Common myeloid progenitor, CD34-positive (primary cell): ENCODE results near the gene SPOPL.

Experiments
- CTCF ChIA-PET: fragments of 350-600 bp; sonication (Branson Sonifier 250); formaldehyde crosslinking; loops from one replicate; lab custom pipeline; 2021; ENCODE audit warnings: antibody characterized with exemption; lab: Charles Lee
- POLR2A ChIA-PET: fragments of 350-600 bp; sonication (Branson Sonifier 250); formaldehyde crosslinking; loops from one replicate; lab custom pipeline; 2021; ENCODE audit warnings: antibody characterized with exemption; lab: Charles Lee
- DNase-seq, 3 donors: peaks; one replicate each; pipeline versions ENCODE4 v3.0.0 to v3.0.0-alpha.2; 2013
- H3K27ac ChIP-seq, 2 experiments: 1 replicate in 1 of 2; 2 replicates in 1 of 2; pipeline ENCODE4 v1.7.0; 2013; ENCODE audit warnings: inconsistent platforms in 2 of 2, low read length in 2 of 2, mild to moderate bottlenecking in 2 of 2, low read depth in 1 of 2, moderate library complexity in 1 of 2; ENCODE audit not compliant: severe bottlenecking in 2 of 2, insufficient read depth in 1 of 2, poor library complexity in 1 of 2
- H3K27me3 ChIP-seq, 5 experiments: replicated peaks in 2 of 5; 1 replicate in 3 of 5; 2 replicates in 2 of 5; pipeline versions ENCODE4 v1.6.1 to v1.7.0; 2013; ENCODE audit warnings: low read length in 4 of 5, mild to moderate bottlenecking in 2 of 5, moderate library complexity in 2 of 5, inconsistent platforms in 1 of 5; ENCODE audit not compliant: insufficient read depth in 5 of 5, control insufficient read depth in 4 of 5
- H3K36me3 ChIP-seq, 4 experiments: 1 replicate in 2 of 4; 2 replicates in 2 of 4; pipeline versions ENCODE4 v1.6.1 to v1.7.0; 2013; ENCODE audit warnings: low read length in 3 of 4, control low read depth in 1 of 4, mild to moderate bottlenecking in 1 of 4; ENCODE audit not compliant: control insufficient read depth in 4 of 4, insufficient read depth in 4 of 4
- H3K4me1 ChIP-seq, 4 experiments: 1 replicate in 3 of 4; 2 replicates in 1 of 4; pipeline versions ENCODE4 v1.6.1 to v1.7.1; 2013; ENCODE audit warnings: low read length in 3 of 4, mild to moderate bottlenecking in 3 of 4, control low read depth in 1 of 4, inconsistent platforms in 1 of 4, moderate library complexity in 1 of 4; ENCODE audit not compliant: control insufficient read depth in 4 of 4, insufficient read depth in 4 of 4; ENCODE audit errors: control extremely low read depth in 1 of 4
- H3K4me3 ChIP-seq, 7 experiments: 1 replicate in 4 of 7; 2 replicates in 3 of 7; pipeline versions ENCODE4 v1.5.1 to v1.7.0; 2013; ENCODE audit warnings: mild to moderate bottlenecking in 7 of 7, low read length in 6 of 7, moderate library complexity in 6 of 7, inconsistent platforms in 2 of 7, low read depth in 2 of 7, control low read depth in 1 of 7; ENCODE audit not compliant: insufficient read depth in 4 of 7, control insufficient read depth in 1 of 7; ENCODE audit errors: extremely low read depth in 1 of 7
- H3K9me3 ChIP-seq, 5 experiments: 1 replicate in 4 of 5; 2 replicates in 1 of 5; pipeline versions ENCODE4 v1.6.1 to v1.7.1; 2013; ENCODE audit warnings: low read length in 4 of 5, mild to moderate bottlenecking in 2 of 5, inconsistent platforms in 1 of 5, low read depth in 1 of 5, moderate library complexity in 1 of 5; ENCODE audit not compliant: control insufficient read depth in 4 of 5, insufficient read depth in 2 of 5; ENCODE audit errors: control extremely low read depth in 1 of 5
- WGBS: methylation state at CpG from one replicate; pipeline ENCODE4 v1.1.5; 2013; ENCODE audit not compliant: insufficient coverage; 5-methylcytosine and 5-hydroxymethylcytosine counted together

The SPOPL gene

DNA sequence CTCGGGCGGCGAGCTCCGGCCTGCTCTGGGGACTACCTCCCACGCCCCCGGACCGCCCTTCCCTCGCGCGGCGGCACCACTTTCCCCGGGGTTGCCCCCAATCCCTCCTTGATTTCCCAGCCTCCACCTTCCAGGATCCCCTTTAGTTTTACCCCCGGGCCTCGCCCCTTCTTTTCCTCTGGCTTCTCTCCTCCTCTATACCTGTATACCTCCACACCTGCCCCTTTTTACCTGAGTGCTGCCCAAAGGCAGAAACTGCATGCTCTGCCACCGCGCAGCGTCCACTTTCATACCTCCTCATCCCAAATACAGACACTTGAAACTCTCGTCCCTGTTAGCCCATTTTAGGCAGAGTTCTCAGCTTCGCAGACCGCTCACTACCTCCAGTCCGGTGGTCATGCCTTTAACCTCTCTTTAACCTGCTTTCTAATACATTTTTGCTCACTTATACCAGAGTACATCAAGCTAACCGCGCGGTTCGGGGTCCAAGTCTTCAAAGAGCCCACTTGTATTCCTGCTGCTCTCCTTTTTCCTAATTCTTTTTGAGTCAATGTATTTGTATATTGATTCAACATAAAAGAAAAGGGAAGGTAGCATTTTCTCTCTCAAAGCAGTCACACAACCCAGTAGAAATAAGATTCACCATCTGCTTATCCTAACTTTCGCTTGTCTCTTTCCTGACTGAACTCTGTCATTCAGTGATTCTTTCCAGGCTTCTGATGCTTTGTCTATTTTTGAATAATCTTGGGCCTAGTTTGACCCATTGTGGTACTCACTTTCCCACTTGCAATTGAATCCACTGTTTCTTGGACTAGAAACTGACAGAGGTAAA is 901 bp downstream of the SPOPL start:
- Histone ChIP-seq H3K4me1 (peaks cover 18 to 41% (median 31%) of the 10 kb centered on the region in 4 experiments), H3K36me3 (no peaks in the 10 kb centered on the region), H3K27ac (peak overlapping the region; percentile 66 to 90), H3K27me3 (no peaks in the 10 kb centered on the region), H3K9me3 (no peaks in the 10 kb centered on the region), H3K4me3 (peak overlapping the region; percentile 60 to 99 (median 95))
- WGBS: 0% methylated on average over 21 of the region's 26 CpGs
- POLR2A ChIA-PET: interaction anchor here (0.6 kb wide), 1 partner anchor 447 kb away, joined by 4 read pairs; no protein-coding TSS in a partner anchor
- DNase-seq: peak in 2 of 3 donors; percentile 17 to 34
- CTCF ChIA-PET: interaction anchor here (1.1 to 1.5 kb wide), 2 partner anchors 10 to 17 kb away, joined by 3 read pairs; no protein-coding TSS in a partner anchor

- H3K36me3 ChIP-seq: no peaks in the 10 kb centered on the region
- peak overlapping the region in 6 of 7 experiments; percentile 87 to 99 (median 96) for H3K4me3 ChIP-seq
- no peaks in the 10 kb centered on the region for H3K9me3 ChIP-seq
- WGBS: no CpG with 5 or more reads among the region's 2 CpGs
- H3K27me3 ChIP-seq: no peaks in the 10 kb centered on the region
- POLR2A ChIA-PET: interaction anchor here (0.7 kb wide), 1 partner anchor 15 kb away, joined by 3 read pairs; no protein-coding TSS in a partner anchor
- peak in 2 of 3 donors; percentile 56 to 69 for DNase-seq
- H3K4me1 ChIP-seq: peaks cover 18 to 41% (median 31%) of the 10 kb centered on the region in 4 experiments
- peak overlapping the region in 1 of 2 experiments; percentile 90 for H3K27ac ChIP-seq
- CTCF ChIA-PET: interaction anchor here (1.1 to 1.5 kb wide), 2 partner anchors 9 to 17 kb away, joined by 3 read pairs; no protein-coding TSS in a partner anchor
Observed at GRCh38 chr2:138503087-138503442, 1.5 kb downstream of the SPOPL start.

GRCh38 chr2:138503652-138504051 is 2.1 kb downstream of the SPOPL start:
- Histone ChIP-seq H3K36me3 (no peaks in the 10 kb centered on the region), H3K27ac (peak overlapping the region in 1 of 2 experiments; percentile 90), H3K4me1 (peaks cover 18 to 41% (median 31%) of the 10 kb centered on the region in 4 experiments), H3K27me3 (no peaks in the 10 kb centered on the region), H3K9me3 (no peaks in the 10 kb centered on the region), H3K4me3 (peak overlapping the region in 6 of 7 experiments; percentile 87 to 99 (median 96))
- WGBS: no CpG with 5 or more reads among the region's 3 CpGs
- DNase-seq: peak in 2 of 3 donors; percentile 9 to 26
- ChIA-PET CTCF (interaction anchor here (1.1 to 1.5 kb wide), 2 partner anchors 8 to 18 kb away, joined by 3 read pairs; no protein-coding TSS in a partner anchor), POLR2A (interaction anchor here (0.7 kb wide), 1 partner anchor 15 kb away, joined by 3 read pairs; no protein-coding TSS in a partner anchor)

DNA sequence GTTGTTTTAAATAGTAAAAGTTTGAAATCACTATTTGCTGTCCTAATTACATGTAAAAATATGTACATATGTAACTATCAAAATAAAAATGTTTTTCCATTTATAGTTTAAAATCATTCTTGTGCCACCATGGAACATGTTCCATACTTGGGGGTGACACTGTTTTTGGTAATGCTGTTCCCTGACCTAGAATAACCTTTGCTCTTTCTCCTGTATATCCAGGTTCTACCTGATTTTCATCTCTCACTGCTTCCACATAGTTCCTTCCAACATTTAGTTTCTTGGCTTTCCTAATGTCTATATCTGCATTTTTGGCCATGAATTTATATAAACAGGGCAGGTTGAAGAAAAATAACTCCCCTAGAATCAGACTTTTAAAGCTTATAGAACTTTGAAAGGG is 2.5 kb downstream of the SPOPL start:
- H3K27me3 ChIP-seq: no peaks in the 10 kb centered on the region
- H3K4me1 ChIP-seq: peaks cover 18 to 41% (median 31%) of the 10 kb centered on the region in 4 experiments
- ChIA-PET CTCF (interaction anchor here (1.5 kb wide), 1 partner anchor 18 kb away, joined by 3 read pairs; no protein-coding TSS in a partner anchor), POLR2A (no interaction called here)
- peak overlapping the region in 6 of 7 experiments; percentile 87 to 99 (median 96) for H3K4me3 ChIP-seq
- no peak for DNase-seq
- H3K9me3 ChIP-seq: no peaks in the 10 kb centered on the region
- peak overlapping the region in 1 of 2 experiments; percentile 90 for H3K27ac ChIP-seq
- no peaks in the 10 kb centered on the region for H3K36me3 ChIP-seq

DNA sequence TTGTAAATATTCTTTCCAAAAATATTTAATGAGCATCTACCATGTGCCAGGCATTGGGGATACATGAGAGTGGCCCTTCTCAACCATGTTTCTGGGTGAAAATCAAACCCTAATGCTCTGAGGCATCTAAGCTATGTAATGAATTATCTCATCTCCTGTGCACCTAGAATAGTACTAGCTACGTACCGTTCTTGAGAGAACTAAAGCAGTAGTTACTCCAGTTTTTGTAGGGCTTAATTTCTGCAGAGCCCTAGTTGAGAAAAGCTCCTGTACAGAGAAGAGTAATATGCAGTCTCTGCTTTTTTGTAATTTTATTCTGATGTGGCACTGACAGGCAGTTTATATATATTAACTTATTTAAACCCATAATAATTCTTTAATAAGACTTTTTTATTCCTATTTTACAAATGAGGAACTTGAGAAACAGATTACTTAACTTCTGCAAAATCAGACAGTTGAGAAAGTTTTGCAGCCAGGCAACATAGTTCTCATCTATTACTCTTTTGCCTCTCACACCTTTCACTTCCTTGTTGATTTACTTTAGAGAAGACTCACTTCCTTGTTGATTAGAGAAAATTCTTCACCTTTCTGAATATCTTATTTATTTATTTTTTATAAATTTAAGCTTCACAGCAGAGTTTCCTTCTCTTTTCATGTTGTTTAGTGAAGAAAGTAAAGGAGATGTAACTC is 3.1 kb downstream of the SPOPL start:
- peaks cover 18 to 41% (median 31%) of the 10 kb centered on the region in 4 experiments for H3K4me1 ChIP-seq
- H3K9me3 ChIP-seq: no peaks in the 10 kb centered on the region
- POLR2A ChIA-PET: no interaction called here
- H3K4me3 ChIP-seq: peak overlapping the region in 6 of 7 experiments; percentile 5 to 99 (median 96)
- peak overlapping the region in 1 of 2 experiments; percentile 77 for H3K27ac ChIP-seq
- peak; percentile 47 to 90 (median 83) for DNase-seq
- peaks cover 0 to 2% (median 2%) of the 10 kb centered on the region in 4 experiments for H3K36me3 ChIP-seq
- CTCF ChIA-PET: no interaction called here
- WGBS: no CpG with 5 or more reads among the region's 2 CpGs
- H3K27me3 ChIP-seq: no peaks in the 10 kb centered on the region

DNA sequence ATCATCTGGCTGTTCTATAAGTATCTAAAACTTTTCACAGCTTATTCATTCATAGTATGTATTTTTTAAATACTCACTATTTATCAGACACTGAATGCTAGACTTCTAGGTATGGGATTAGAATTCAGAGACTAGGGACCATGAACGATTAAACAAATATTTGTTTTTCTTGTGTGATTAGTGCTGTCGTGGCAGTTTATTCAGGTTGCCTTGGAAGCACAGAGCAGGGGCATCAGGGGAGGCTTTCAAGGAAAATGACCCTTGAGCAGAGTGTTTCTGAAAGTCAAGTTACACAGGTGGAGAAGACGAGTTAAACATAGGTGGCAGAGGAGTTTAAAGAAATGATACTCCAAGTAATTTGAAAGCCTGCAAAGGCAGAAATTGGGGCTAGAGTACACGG is 5.7 kb downstream of the SPOPL start:
- no peaks in the 10 kb centered on the region for H3K27me3 ChIP-seq
- H3K36me3 ChIP-seq: peaks cover 3 to 11% (median 5%) of the 10 kb centered on the region in 4 experiments
- peaks cover 0 to 5% (median 2%) of the 10 kb centered on the region in 5 experiments for H3K9me3 ChIP-seq
- WGBS: 100% methylated on average over 2 of the region's 4 CpGs
- no peak for DNase-seq
- H3K4me3 ChIP-seq: no peak overlapping the region
- H3K27ac ChIP-seq: no peak overlapping the region
- peaks cover 10 to 34% (median 25%) of the 10 kb centered on the region in 4 experiments for H3K4me1 ChIP-seq
- ChIA-PET CTCF (interaction anchor here (0.5 kb wide), 1 partner anchor 122 kb away, joined by 3 read pairs; no protein-coding TSS in a partner anchor), POLR2A (no interaction called here)
